ENCODE data around the gene MYH15. TPM values are rescaled to one million over a fixed set of nuclear protein-coding genes. Genes with fewer than 3 reads are reported as not detected.

MYH15 gene
- polyA plus RNA-seq, 1 donor from 2014 or later, result 0.71 TPM

GRCh38 chr3:108410531-108410984, 99.8 kb downstream of the MYH15 start:
- Histone ChIP-seq H2AFZ (ENCODE audit: low read depth, low read length) (no peak overlapping the region), H3K9me3 (ENCODE audit: low read length) (no peaks in the 10 kb centered on the region), H3F3A (ENCODE audit: insufficient read depth, low read length, poor library complexity, severe bottlenecking) (no peaks in the 10 kb centered on the region), H3K9ac (ENCODE audit: low read length) (no peak overlapping the region), H3K27me3 (ENCODE audit: insufficient read depth, low read depth, low read length) (no peaks in the 10 kb centered on the region), H3K79me2 (replicated peaks; ENCODE audit: insufficient read depth, low read length) (no peaks in the 10 kb centered on the region), H3K27ac (ENCODE audit: low read length) (no peak overlapping the region), H3K9me2 (ENCODE audit: insufficient read depth, low read length) (no peaks in the 10 kb centered on the region), H3K4me3 (ENCODE audit: low read length) (no peak overlapping the region), H3K36me3 (ENCODE audit: insufficient read depth, low read length) (no peaks in the 10 kb centered on the region), H4K20me1 (ENCODE audit: insufficient read depth) (no peaks in the 10 kb centered on the region), H3K4me2 (ENCODE audit: low read length) (no peak overlapping the region)
- TF ChIP-seq EP300 (conservative IDR thresholded peaks at IDR 0.05; ENCODE audit: poor library complexity, severe bottlenecking) (no peak), CTCF (IDR thresholded peaks at IDR 0.05; ENCODE audit: poor library complexity, severe bottlenecking) (no peak), POLR2AphosphoS5 (IDR thresholded peaks at IDR 0.05) (no peak), RAD21 (conservative IDR thresholded peaks at IDR 0.05) (no peak), EZH2 (IDR thresholded peaks at IDR 0.05; ENCODE audit: borderline replicate concordance, insufficient read depth, low read length, poor library complexity, severe bottlenecking) (no peak), MXI1 (conservative IDR thresholded peaks at IDR 0.05; ENCODE audit: poor library complexity, severe bottlenecking) (no peak), TAF1 (IDR thresholded peaks at IDR 0.05; ENCODE audit: low read depth) (no peak), SMC3 (conservative IDR thresholded peaks at IDR 0.05; ENCODE audit: poor library complexity) (no peak)

- Histone ChIP-seq H3K9ac (ENCODE audit: low read length) (no peak overlapping the region), H3K4me3 (ENCODE audit: low read length) (no peak overlapping the region), H3F3A (ENCODE audit: insufficient read depth, low read length, poor library complexity, severe bottlenecking) (no peaks in the 10 kb centered on the region), H4K20me1 (ENCODE audit: insufficient read depth) (no peaks in the 10 kb centered on the region), H3K27ac (ENCODE audit: low read length) (no peak overlapping the region), H3K9me2 (ENCODE audit: insufficient read depth, low read length) (no peaks in the 10 kb centered on the region), H3K4me2 (ENCODE audit: low read length) (no peak overlapping the region), H3K27me3 (ENCODE audit: insufficient read depth, low read depth, low read length) (no peaks in the 10 kb centered on the region), H2AFZ (ENCODE audit: low read depth, low read length) (no peak overlapping the region), H3K9me3 (ENCODE audit: low read length) (no peaks in the 10 kb centered on the region), H3K79me2 (replicated peaks; ENCODE audit: insufficient read depth, low read length) (no peaks in the 10 kb centered on the region), H3K36me3 (ENCODE audit: insufficient read depth, low read length) (no peaks in the 10 kb centered on the region)
- TF ChIP-seq EP300 (conservative IDR thresholded peaks at IDR 0.05; ENCODE audit: poor library complexity, severe bottlenecking) (no peak), REST (IDR thresholded peaks at IDR 0.05; ENCODE audit: borderline replicate concordance) (no peak), TAF1 (IDR thresholded peaks at IDR 0.05; ENCODE audit: low read depth) (no peak), EZH2 (IDR thresholded peaks at IDR 0.05; ENCODE audit: borderline replicate concordance, insufficient read depth, low read length, poor library complexity, severe bottlenecking) (no peak), RAD21 (conservative IDR thresholded peaks at IDR 0.05) (no peak)
These were observed 100.6 kb downstream of the MYH15 start for GRCh38 chr3:108409800-108410178.
